K562 (cell line): ENCODE data around the gene ZNF473. TPM values are rescaled to one million over a fixed set of nuclear protein-coding genes. Genes with fewer than 3 reads are reported as not detected.

Experiments
- ADNP ChIP-seq: fragments of 200-800 bp; sonication (Bioruptor generic); IDR thresholded peaks from 2 replicates; pipeline ENCODE4 v1.6.1; 2016; ENCODE audit warnings: missing genetic modification characterization, missing compliant biosample characterization
- CBX1 ChIP-seq: sonication (generic); IDR thresholded peaks from 2 replicates; pipeline ENCODE4 v1.6.1; 2016; ENCODE audit warnings: antibody characterized with exemption, low read depth, mild to moderate bottlenecking
- COPS2 ChIP-seq: fragments of 450-650 bp; conservative IDR thresholded peaks from 2 replicates; pipeline ENCODE4 v1.6.1; 2016; ENCODE audit warnings: mild to moderate bottlenecking, moderate library complexity
- GABPB1 ChIP-seq: sonication (generic); formaldehyde crosslinking; IDR thresholded peaks from 2 replicates; pipeline ENCODE4 v1.8.0; 2022; ENCODE audit warnings: mild to moderate bottlenecking, missing genetic modification reagents
- GTF2A2 ChIP-seq: IDR thresholded peaks from 2 replicates; pipeline ENCODE4 v1.6.1; 2016; ENCODE audit warnings: mild to moderate bottlenecking, missing genetic modification characterization, missing compliant biosample characterization
- GTF2E2 ChIP-seq: fragments of 200-800 bp; sonication (Bioruptor generic); IDR thresholded peaks from 2 replicates; pipeline ENCODE4 v1.6.1; 2016; ENCODE audit warnings: missing genetic modification characterization, missing compliant biosample characterization
- HCFC1 ChIP-seq: IDR thresholded peaks from 2 replicates; pipeline ENCODE4 v1.6.1; 2012; ENCODE audit warnings: low read depth, low read length, improper control_type of control experiment
- MECOM ChIP-seq: fragments of 250-450 bp; sonication (Bioruptor Pico); IDR thresholded peaks from 2 replicates; pipeline ENCODE4 v1.8.0; 2022; ENCODE audit warnings: inconsistent platforms
- NFIX ChIP-seq: fragments of 250-450 bp; sonication (Bioruptor Pico); IDR thresholded peaks from 2 replicates; pipeline ENCODE4 v1.4.0; 2020; ENCODE audit warnings: low read depth, mild to moderate bottlenecking, moderate library complexity
- PHF20 ChIP-seq: fragments of 450-650 bp; IDR thresholded peaks from 2 replicates; pipeline ENCODE4 v1.6.1; 2018; ENCODE audit not compliant: partially characterized antibody
- RAD51 ChIP-seq: fragments of 450-650 bp; IDR thresholded peaks from 2 replicates; pipeline ENCODE4 v1.7.1; 2016; ENCODE audit warnings: low read depth, mild to moderate bottlenecking, borderline replicate concordance
- SLC30A9 ChIP-seq: fragments of 250-450 bp; sonication (Bioruptor Pico); IDR thresholded peaks from 2 replicates; pipeline ENCODE4 v1.8.0; 2022; ENCODE audit warnings: mild to moderate bottlenecking, moderate library complexity
- SMAD4 ChIP-seq: fragments of 250-450 bp; sonication (Bioruptor Pico); conservative IDR thresholded peaks from 2 replicates; pipeline ENCODE4 v1.8.0; 2021; ENCODE audit warnings: inconsistent platforms, mild to moderate bottlenecking, moderate library complexity
- TSC22D4 ChIP-seq: fragments of 450-650 bp; IDR thresholded peaks from 2 replicates; pipeline ENCODE4 v1.6.1; 2016; ENCODE audit warnings: missing genetic modification characterization, missing biosample characterization, control low read depth
- ZNF143 ChIP-seq: sonication (generic); formaldehyde crosslinking; IDR thresholded peaks from 2 replicates; pipeline ENCODE4 v1.9.0; 2022; ENCODE audit warnings: mild to moderate bottlenecking, missing genetic modification reagents
- ZNF239 ChIP-seq: fragments of 250-450 bp; sonication (Bioruptor Pico); IDR thresholded peaks from 2 replicates; pipeline ENCODE4 v1.4.0; 2020; ENCODE audit warnings: mild to moderate bottlenecking
- ZNF274 ChIP-seq: IDR thresholded peaks from 2 replicates; pipeline ENCODE4 v1.6.1; 2011; ENCODE audit warnings: low read depth, mild to moderate bottlenecking, low read length, moderate library complexity, borderline replicate concordance
- ZNF407 ChIP-seq: fragments of 450-650 bp; IDR thresholded peaks from 2 replicates; pipeline ENCODE4 v1.6.1; 2016; ENCODE audit warnings: low read depth
- ZNF639 ChIP-seq, 2 experiments: fragments of 200-800 bp in 1 of 2; sonication (Bioruptor generic) in 1 of 2; sonication (generic) in 1 of 2; formaldehyde crosslinking in 1 of 2; IDR thresholded peaks in 1 of 2; conservative IDR thresholded peaks in 1 of 2; 2 replicates each; pipeline versions ENCODE4 v1.5.0 to v1.6.1; 2016 to 2020; ENCODE audit warnings: missing compliant biosample characterization in 1 of 2, missing genetic modification characterization in 1 of 2, missing genetic modification reagents in 1 of 2
- polyA plus RNA-seq, 8 experiments: library from polyadenylated mRNA; depleted of rRNA in 4 of 8; stranded (reverse) in 5 of 8; unstranded in 3 of 8; fragments of >200 nt; fragmentation: Nextera tagmentation in 2 of 8; fragmentation: Illumina TruSeq in 1 of 8; extraction: Ambion mirVana in 2 of 8; extraction: Trizol in 1 of 8; gene quantifications; 2 replicates each; pipeline versions ENCODE4 v1.2.1 to v1.2.3, GENCODE V29; 2011 to 2014; ENCODE audit warnings: inconsistent platforms in 1 of 8, missing spikeins in 1 of 8
- total RNA-seq, 7 experiments: library from RNA; depleted of rRNA in 6 of 7; stranded (reverse); fragments of >200 nt in 6 of 7; fragmentation: Illumina TruSeq in 2 of 7; extraction: Trizol in 2 of 7; gene quantifications; 2 replicates each; pipeline versions ENCODE4 v1.2.1 to v1.2.3, GENCODE V29; 2011 to 2021; ENCODE audit warnings: low replicate concordance in 1 of 7

ZNF473 gene
- total and polyA plus RNA-seq, 9 of the 15 experiments (the other 6 are each of a cell fraction or from before 2014, with no cell fraction given), result 8.2 to 34.0 (median 28.5) TPM

DNA sequence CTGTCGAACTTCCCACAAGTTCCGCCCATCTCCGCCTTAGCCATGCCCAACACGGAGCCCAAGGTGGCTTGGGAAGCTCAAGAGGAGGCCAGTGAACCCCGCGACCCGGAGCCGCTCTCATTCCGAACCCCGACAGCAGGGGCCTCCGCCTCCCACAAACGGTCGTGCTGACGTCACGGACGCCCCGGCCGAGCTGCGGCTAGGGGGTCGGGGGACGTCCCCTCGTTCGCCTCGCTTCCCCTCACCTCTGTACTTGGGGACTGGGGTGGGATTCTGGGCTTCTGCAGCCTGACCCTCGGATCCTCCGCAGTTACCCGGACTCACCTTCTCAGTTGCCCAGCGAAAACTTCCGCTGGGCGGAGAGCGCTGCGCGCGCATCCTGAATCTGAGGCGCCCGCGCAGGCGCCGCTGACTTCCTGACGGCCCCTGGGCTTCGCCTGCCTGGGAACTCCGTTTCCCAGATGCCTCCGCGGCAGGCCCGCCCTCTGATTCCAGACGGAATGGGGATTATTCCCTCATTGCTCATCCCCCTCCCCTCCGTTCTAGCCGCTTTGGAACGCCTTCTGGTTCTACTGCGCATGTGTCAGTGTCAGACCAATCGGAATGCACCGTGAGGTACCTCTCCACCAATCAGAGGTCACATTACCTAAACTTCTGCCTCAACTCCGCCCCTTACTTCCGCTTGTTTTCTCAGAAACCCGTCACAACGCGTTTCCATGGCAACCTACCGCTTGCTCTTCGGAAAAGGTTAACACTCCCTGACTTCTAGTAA, 597 bp upstream of the ZNF473 start, which contains the start of gene VRK3 (continued):
- TF ChIP-seq RAD51 (no peak), ADNP (tag) (no peak), SLC30A9 (CRISPR knock-in tag) (no peak), NFIX (no peak), ZNF239 (CRISPR knock-in tag) (no peak), ZNF143 (CRISPR knock-in tag) (no peak; the same call in none of the 2 replicates), ZNF274 (no peak), PHF20 (peak; percentile 48), MECOM (CRISPR knock-in tag) (no peak), GTF2E2 (no peak; the same call in 1 of the 2 replicates), COPS2 (no peak), HCFC1 (peak; percentile 93), TSC22D4 (tag) (no peak), CBX1 (no peak; the same call in 1 of the 2 replicates), ZNF639 (CRISPR knock-in tag; conservative IDR thresholded peaks at IDR 0.05 in 1 of 2, IDR thresholded peaks at IDR 0.05 in 1 of 2) (no peak; a peak in 1 of 4 replicates), GTF2A2 (tag) (no peak), SMAD4 (CRISPR knock-in tag) (no peak), GABPB1 (CRISPR knock-in tag) (0 out of 2 replicates have a peak, but pooled peaks have one; percentile 20), ZNF407 (no peak)
